ENCODE measurements around the gene NACAD.

The NACAD gene

GRCh38 chr7:45129181-45129800 is 40.5 kb upstream of the NACAD start:
- Histone ChIP-seq H2AFZ (no peak overlapping the region), H3K36me3 (ENCODE audit: control insufficient read depth, insufficient read depth, low read length) (no peaks in the 10 kb centered on the region), H3K9ac (no peak overlapping the region), H3K4me2 (ENCODE audit: low read length) (no peak overlapping the region), H3K27me3 (ENCODE audit: control insufficient read depth, insufficient read depth, low read length) (no peaks in the 10 kb centered on the region), H3K4me1 (no peaks in the 10 kb centered on the region), H3K27ac (no peak overlapping the region), H3K4me3 (ENCODE audit: low read depth, low read length) (no peak overlapping the region), H3K9me3 (ENCODE audit: control insufficient read depth, low read length) (no peaks in the 10 kb centered on the region), H3K79me2 (no peaks in the 10 kb centered on the region)
- no peak for TF ChIP-seq CTCF (IDR thresholded peaks at IDR 0.05)

GRCh38 chr7:45126920-45127319 is 38.2 kb upstream of the NACAD start:
- no peak overlapping the region for H3K4me3 ChIP-seq (ENCODE audit: low read depth, low read length)
- no peak overlapping the region for H3K27ac ChIP-seq

GRCh38 chr7:45126201-45126600 is 37.4 kb upstream of the NACAD start:
- H3K4me2 ChIP-seq (ENCODE audit: low read length) = no peak overlapping the region
- H3K4me1 ChIP-seq = no peaks in the 10 kb centered on the region
- TF ChIP-seq CTCF (IDR thresholded peaks at IDR 0.05) = no peak

More at GRCh38 chr7:45126920-45127319, 38.2 kb upstream of the NACAD start:
- no peak for TF ChIP-seq CTCF (IDR thresholded peaks at IDR 0.05)
- Histone ChIP-seq H3K9ac (no peak overlapping the region), H3K36me3 (ENCODE audit: control insufficient read depth, insufficient read depth, low read length) (no peaks in the 10 kb centered on the region), H3K4me1 (no peaks in the 10 kb centered on the region), H3K79me2 (no peaks in the 10 kb centered on the region), H3K27me3 (ENCODE audit: control insufficient read depth, insufficient read depth, low read length) (no peaks in the 10 kb centered on the region), H2AFZ (no peak overlapping the region), H3K9me3 (ENCODE audit: control insufficient read depth, low read length) (no peaks in the 10 kb centered on the region), H3K4me2 (ENCODE audit: low read length) (no peak overlapping the region)

GRCh38 chr7:45125193-45125904 is 36.6 kb upstream of the NACAD start:
- Histone ChIP-seq H3K4me1 (no peaks in the 10 kb centered on the region), H3K79me2 (no peaks in the 10 kb centered on the region), H3K4me3 (ENCODE audit: low read depth, low read length) (no peak overlapping the region), H3K9me3 (ENCODE audit: control insufficient read depth, low read length) (no peaks in the 10 kb centered on the region), H3K27me3 (ENCODE audit: control insufficient read depth, insufficient read depth, low read length) (no peaks in the 10 kb centered on the region), H3K27ac (no peak overlapping the region), H3K4me2 (ENCODE audit: low read length) (no peak overlapping the region), H3K9ac (no peak overlapping the region), H2AFZ (no peak overlapping the region), H3K36me3 (ENCODE audit: control insufficient read depth, insufficient read depth, low read length) (no peaks in the 10 kb centered on the region)
- TF ChIP-seq CTCF (IDR thresholded peaks at IDR 0.05) = no peak

More at GRCh38 chr7:45126201-45126600, 37.4 kb upstream of the NACAD start:
- Histone ChIP-seq H3K9me3 (ENCODE audit: control insufficient read depth, low read length) (no peaks in the 10 kb centered on the region), H3K9ac (no peak overlapping the region), H3K27ac (no peak overlapping the region), H2AFZ (no peak overlapping the region), H3K4me3 (ENCODE audit: low read depth, low read length) (no peak overlapping the region), H3K36me3 (ENCODE audit: control insufficient read depth, insufficient read depth, low read length) (no peaks in the 10 kb centered on the region), H3K27me3 (ENCODE audit: control insufficient read depth, insufficient read depth, low read length) (no peaks in the 10 kb centered on the region), H3K79me2 (no peaks in the 10 kb centered on the region)

Measured in parathyroid adenoma (tissue), 2 donors.